ENCODE results near the gene FCRL6. TPM values are rescaled to one million over a fixed set of nuclear protein-coding genes. Genes with fewer than 3 reads are reported as not detected.

The FCRL6 gene
- total and polyA plus RNA-seq, 2 of the 13 experiments (the other 11 are each of a cell fraction or from before 2014, with no cell fraction given), result not detected

GRCh38 chr1:159798893-159799292 lies 3.3 kb upstream of the FCRL6 start (continued):
- TF ChIP-seq ZNF44 (CRISPR knock-in tag; IDR thresholded peaks at IDR 0.05) (no peak), ZNF687 (CRISPR knock-in tag; IDR thresholded peaks at IDR 0.05) (no peak)

GRCh38 chr1:159799446-159799985 lies 2.6 kb upstream of the FCRL6 start:
- H3K4me1 ChIP-seq (ENCODE audit: insufficient read depth, low read length), result no peaks in the 10 kb centered on the region
- no peak for TF ChIP-seq ZNF615 (CRISPR knock-in tag; IDR thresholded peaks at IDR 0.05; ENCODE audit: borderline replicate concordance)
- no peak for TF ChIP-seq KLF6 (CRISPR knock-in tag; IDR thresholded peaks at IDR 0.05)
- no peak for TF ChIP-seq ATM (IDR thresholded peaks at IDR 0.05; ENCODE audit: borderline replicate concordance)
- no peak for TF ChIP-seq HES4 (CRISPR knock-in tag; IDR thresholded peaks at IDR 0.05; ENCODE audit: borderline replicate concordance)
- TF ChIP-seq SNAPC5 (CRISPR knock-in tag; IDR thresholded peaks at IDR 0.05; ENCODE audit: borderline replicate concordance), result no peak
- no peak for TF ChIP-seq ZNF704 (CRISPR knock-in tag; IDR thresholded peaks at IDR 0.05; ENCODE audit: borderline replicate concordance)
- TF ChIP-seq ZFP91 (CRISPR knock-in tag; IDR thresholded peaks at IDR 0.05; ENCODE audit: borderline replicate concordance), result no peak
- TF ChIP-seq ZNF337 (CRISPR knock-in tag; IDR thresholded peaks at IDR 0.05; ENCODE audit: borderline replicate concordance, low read depth), result no peak
- TF ChIP-seq ZNF24 (IDR thresholded peaks at IDR 0.05), result no peak
- TF ChIP-seq SP2 (CRISPR knock-in tag; IDR thresholded peaks at IDR 0.05), result no peak
- TF ChIP-seq NAIF1 (CRISPR knock-in tag; IDR thresholded peaks at IDR 0.05; ENCODE audit: borderline replicate concordance), result no peak
- no peak for TF ChIP-seq SMC3 (IDR thresholded peaks at IDR 0.05; ENCODE audit: low read length)
- no peak for TF ChIP-seq DRAP1 (CRISPR knock-in tag; IDR thresholded peaks at IDR 0.05)

More at GRCh38 chr1:159799446-159799985, 2.6 kb upstream of the FCRL6 start:
- Histone ChIP-seq H3K9ac (ENCODE audit: insufficient read depth, low read depth, low read length) (no peak overlapping the region), H3K79me2 (ENCODE audit: insufficient read depth, low read length) (no peaks in the 10 kb centered on the region), H3K36me3 (replicated peaks in 1 of 2; ENCODE audit: control insufficient read depth in 1 of 2, insufficient read depth in 2 of 2, low read length in 2 of 2) (no peaks in the 10 kb centered on the region), H3K27me3 (ENCODE audit: control insufficient read depth in 1 of 2, insufficient read depth in 2 of 2, low read length in 2 of 2) (peaks cover 5 to 7% of the 10 kb centered on the region in 2 experiments; a peak in 2 of 5 replicates), H3K4me2 (ENCODE audit: low read depth, low read length) (no peak overlapping the region), H3K27ac (ENCODE audit: extremely low read length, insufficient read depth, low read length) (no peak overlapping the region), H3K4me3 (replicated peaks in 1 of 3; ENCODE audit: insufficient read depth in 1 of 3, low read depth in 2 of 3, low read length in 3 of 3) (no peak overlapping the region), H4K20me1 (ENCODE audit: insufficient read depth, low read length) (no peaks in the 10 kb centered on the region), H3K9me3 (ENCODE audit: low read length) (no peaks in the 10 kb centered on the region), H2AFZ (ENCODE audit: low read length) (no peak overlapping the region)
- no peak for ATAC-seq
- WGBS (ENCODE audit: low lambda C conversion rate), result 41% methylated on average over 4 of the region's 4 CpGs
- no peak for FAIRE-seq
- ChIA-PET CTCF (ENCODE audit: low intra/inter-chr PET ratio, low total read pairs) (interaction anchor here (1.8 to 2.6 kb wide), 2 partner anchors 92 to 207 kb away, joined by 28 to 34 read pairs; no protein-coding TSS in a partner anchor), POLR2A (no interaction called here)
- no peak for DNase-seq (ENCODE audit: low spot score)
- in situ Hi-C loops (cut with HindIII; ENCODE audit: extremely low pct_ligation_motif_present, low pct_unique_long_range_greater_than_20kb), result loop anchor here (5.0 kb wide), 2 partner anchors 93 to 208 kb away; no protein-coding TSS in a partner anchor
- no TSS peak for BruUV-seq (replicated peaks)
- intact Hi-C loops (cut with micrococcal nuclease; ENCODE audit: unreplicated experiment), result loop anchor here (1.0 to 5.0 kb wide), 3 partner anchors 29 to 138 kb away; no protein-coding TSS in a partner anchor

Measured in HepG2 (cell line).